BLaER1 treated with 17β-estradiol and CSF1 and Interleukin-3, amounts not matched to agents 10 nM and 100 nM (cell line): ENCODE measurements around the gene DGKE.

Experiments used
- H3K27ac ChIP-seq, 11 experiments: shearing (Covaris generic); formaldehyde crosslinking; 2 replicates each; pipeline ENCODE4 v1.8.1; 2022
- H3K27me3 ChIP-seq, 11 experiments: shearing (Covaris generic); formaldehyde crosslinking; 2 replicates each; pipeline ENCODE4 v1.8.1; 2022
- H3K36me3 ChIP-seq, 11 experiments: shearing (Covaris generic); formaldehyde crosslinking; 2 replicates each; pipeline ENCODE4 v1.8.1; 2022
- H3K4me1 ChIP-seq, 10 experiments: shearing (Covaris generic); formaldehyde crosslinking; 2 replicates each; pipeline ENCODE4 v1.8.1; 2022
- H3K4me2 ChIP-seq, 11 experiments: shearing (Covaris generic); formaldehyde crosslinking; 2 replicates each; pipeline ENCODE4 v1.8.1; 2022
- H3K4me3 ChIP-seq, 10 experiments: shearing (Covaris generic); formaldehyde crosslinking; 2 replicates each; pipeline ENCODE4 v1.8.1; 2022
- H3K9ac ChIP-seq, 11 experiments: shearing (Covaris generic); formaldehyde crosslinking; 2 replicates each; pipeline ENCODE4 v1.8.1; 2022
- H3K9me3 ChIP-seq, 11 experiments: shearing (Covaris generic); formaldehyde crosslinking; replicated peaks in 1 of 11; 2 replicates each; pipeline ENCODE4 v1.8.1; 2022
- H4K20me1 ChIP-seq, 11 experiments: shearing (Covaris generic); formaldehyde crosslinking; 2 replicates each; pipeline ENCODE4 v1.8.1; 2022
- Cebpa-rat ChIP-seq, 11 experiments: shearing (Covaris generic); IDR thresholded peaks; 2 replicates each; pipeline ENCODE4 v1.8.1; 2022

DGKE gene

DNA sequence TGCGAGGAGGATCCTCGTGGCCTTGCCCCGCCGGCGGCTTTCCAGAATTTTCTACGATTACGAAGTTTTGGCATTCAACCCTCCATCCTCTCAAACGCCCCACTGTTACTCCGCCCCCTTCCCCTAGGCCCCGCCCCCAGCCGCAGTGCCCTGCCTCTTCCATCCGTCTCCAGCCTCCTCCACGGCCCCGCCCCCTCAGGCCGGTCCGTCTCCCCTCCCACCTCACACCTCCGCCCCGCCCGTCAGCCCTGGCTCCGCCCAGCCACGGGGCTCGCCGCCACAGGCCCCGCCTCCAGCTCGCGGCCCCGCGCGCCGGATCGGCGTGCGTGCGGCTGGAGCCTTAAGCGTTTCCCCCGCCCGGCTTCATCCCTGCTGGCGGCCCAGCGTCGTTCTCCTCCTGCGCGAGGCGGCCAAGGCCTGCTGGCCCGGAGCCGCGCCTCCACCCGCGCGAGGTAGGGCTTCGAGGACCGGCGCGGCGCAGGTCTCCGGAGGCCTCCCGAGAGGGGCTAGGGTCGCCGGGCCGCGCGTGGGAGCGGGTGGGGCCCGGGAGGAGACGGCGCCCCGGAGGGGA lies at the start of gene DGKE, which contains the start of gene C17orf67:
TSS of gene DGKE (plus strand) at position 343 of the 571 bp plus-strand sequence. CDS start 645 bp downstream, outside the sequence.
TSS of gene C17orf67 (minus strand) at position 112 of the 571 bp plus-strand sequence. CDS start 18,110 bp downstream, outside the sequence.
- Histone ChIP-seq H3K27ac (peak within 1 kb of the TSS; percentile 64 to 92 (median 89)), H4K20me1 (peaks cover 20 to 82% (median 60%) of the 10 kb centered on the region in 11 experiments; a peak in 20 of 22 replicates), H3K4me3 (peak within 1 kb of the TSS; percentile 67 to 94 (median 86)), H3K36me3 (peaks cover 4 to 59% (median 39%) of the 10 kb centered on the region in 11 experiments; a peak in 20 of 22 replicates), H3K4me1 (peaks cover 49 to 63% (median 58%) of the 10 kb centered on the region in 10 experiments), H3K27me3 (no peaks in the 10 kb centered on the region), H3K9me3 (no peaks in the 10 kb centered on the region), H3K4me2 (peak within 1 kb of the TSS; percentile 87 to 98 (median 93)), H3K9ac (peak within 1 kb of the TSS; percentile 83 to 93 (median 87))
- no peak for TF ChIP-seq Cebpa-rat (IDR thresholded peaks at IDR 0.05)

- no peak overlapping the region for H3K4me3 ChIP-seq
- peak overlapping the region in 10 of 11 experiments; percentile 70 to 93 (median 85); a peak in 18 of 22 replicates for H3K27ac ChIP-seq
- peak overlapping the region in 8 of 11 experiments; percentile 13 to 71 (median 66); a peak in 13 of 22 replicates for H3K9ac ChIP-seq
- H3K4me2 ChIP-seq: peak overlapping the region; percentile 46 to 73 (median 63); a peak in 21 of 22 replicates
- no peaks in the 10 kb centered on the region for H3K27me3 ChIP-seq
- TF ChIP-seq Cebpa-rat (IDR thresholded peaks at IDR 0.05): no peak
- H3K36me3 ChIP-seq: 0 out of 22 replicates have a peak, but pooled peaks cover 0 to 3% (median 0%) of the 10 kb centered on the region in 11 experiments
- peaks cover 54 to 87% (median 80%) of the 10 kb centered on the region in 10 experiments for H3K4me1 ChIP-seq
- H3K9me3 ChIP-seq: peaks cover 0 to 29% (median 16%) of the 10 kb centered on the region in 11 experiments; a peak in 15 of 22 replicates
- no peaks in the 10 kb centered on the region for H4K20me1 ChIP-seq
Observed at GRCh38 chr17:56785405-56785804, 48.5 kb upstream of the DGKE start.

DNA sequence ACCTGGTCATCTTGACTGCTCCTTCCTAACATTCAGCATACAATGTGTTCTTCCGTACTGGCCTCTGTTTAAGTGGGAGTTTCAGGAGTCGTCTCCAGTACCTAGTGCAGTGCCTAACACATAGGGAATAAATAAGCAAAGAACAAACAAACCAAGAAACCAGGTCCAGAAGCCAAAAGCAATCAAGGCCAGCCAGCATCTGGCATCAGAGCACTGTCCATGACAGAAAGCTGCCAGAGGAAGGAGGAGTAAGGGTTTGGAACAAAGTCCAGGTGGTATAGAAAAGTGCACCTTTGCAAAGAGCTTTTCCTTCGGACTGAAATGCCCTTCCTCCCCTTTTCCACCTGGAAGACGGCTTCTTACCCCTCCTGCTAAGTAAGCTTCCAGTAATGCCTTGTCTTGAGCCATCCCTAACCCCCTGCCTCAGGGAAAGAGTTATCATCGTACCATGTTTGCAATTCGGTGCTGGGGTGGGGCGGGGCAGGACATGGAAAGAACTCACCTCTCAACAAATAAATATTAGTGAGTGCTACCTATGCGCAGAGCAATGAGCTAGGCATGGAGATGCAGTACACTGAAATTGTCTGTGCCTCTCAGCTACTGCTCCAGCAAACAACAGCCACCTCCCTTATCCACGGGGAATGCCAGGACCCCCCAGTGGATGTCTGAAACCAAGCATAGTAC lies 47.8 kb upstream of the DGKE start:
- no peaks in the 10 kb centered on the region for H4K20me1 ChIP-seq
- H3K36me3 ChIP-seq: peaks cover 0 to 10% (median 0%) of the 10 kb centered on the region in 11 experiments; a peak in 4 of 22 replicates
- peaks cover 46 to 79% (median 72%) of the 10 kb centered on the region in 10 experiments for H3K4me1 ChIP-seq
- H3K27ac ChIP-seq: peak overlapping the region; percentile 62 to 93 (median 85); a peak in 21 of 22 replicates
- H3K4me3 ChIP-seq: no peak overlapping the region
- H3K9me3 ChIP-seq: peaks cover 0 to 35% (median 18%) of the 10 kb centered on the region in 11 experiments; a peak in 16 of 22 replicates
- H3K9ac ChIP-seq: peak overlapping the region in 8 of 11 experiments; percentile 48 to 71 (median 68); a peak in 16 of 22 replicates
- H3K27me3 ChIP-seq: no peaks in the 10 kb centered on the region
- no peak for TF ChIP-seq Cebpa-rat (IDR thresholded peaks at IDR 0.05)
- peak overlapping the region; percentile 46 to 73 (median 63) for H3K4me2 ChIP-seq

DNA sequence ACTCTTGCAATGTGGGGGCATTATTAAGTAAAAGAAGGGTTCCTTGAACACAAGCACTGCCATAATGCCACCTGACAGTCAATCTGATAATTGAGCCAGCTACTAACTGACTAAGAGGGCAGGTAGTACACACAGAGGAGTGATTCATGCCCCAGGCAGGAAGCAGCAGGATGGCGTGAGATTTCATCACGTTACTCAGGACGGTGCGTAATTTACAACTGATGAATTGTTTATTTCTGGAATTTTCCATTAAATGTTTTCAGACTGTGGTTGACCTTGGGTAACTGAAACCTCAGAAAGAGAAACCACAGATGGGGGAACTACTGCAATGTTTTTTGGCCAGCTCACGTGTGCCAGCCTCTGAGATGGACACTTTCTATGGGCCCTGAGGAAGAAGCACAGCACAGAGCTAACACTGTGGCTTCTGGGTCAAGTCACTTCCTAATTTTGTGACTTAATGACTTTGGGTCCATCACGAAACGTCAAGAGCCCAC lies 46.9 kb upstream of the DGKE start:
- Histone ChIP-seq H3K4me1 (peaks cover 37 to 70% (median 63%) of the 10 kb centered on the region in 10 experiments), H3K4me3 (no peak overlapping the region), H4K20me1 (no peaks in the 10 kb centered on the region), H3K9me3 (peaks cover 0 to 44% (median 25%) of the 10 kb centered on the region in 11 experiments; a peak in 18 of 22 replicates), H3K27me3 (no peaks in the 10 kb centered on the region), H3K27ac (peak overlapping the region; percentile 62 to 93 (median 85); a peak in 21 of 22 replicates), H3K36me3 (peaks cover 0 to 14% (median 4%) of the 10 kb centered on the region in 11 experiments; a peak in 7 of 22 replicates), H3K4me2 (peak overlapping the region; percentile 46 to 73 (median 63)), H3K9ac (peak overlapping the region in 9 of 11 experiments; percentile 39 to 71 (median 67); a peak in 16 of 22 replicates)
- TF ChIP-seq Cebpa-rat (IDR thresholded peaks at IDR 0.05): peak; percentile 65 to 97 (median 89); a peak in 21 of 22 replicates

DNA sequence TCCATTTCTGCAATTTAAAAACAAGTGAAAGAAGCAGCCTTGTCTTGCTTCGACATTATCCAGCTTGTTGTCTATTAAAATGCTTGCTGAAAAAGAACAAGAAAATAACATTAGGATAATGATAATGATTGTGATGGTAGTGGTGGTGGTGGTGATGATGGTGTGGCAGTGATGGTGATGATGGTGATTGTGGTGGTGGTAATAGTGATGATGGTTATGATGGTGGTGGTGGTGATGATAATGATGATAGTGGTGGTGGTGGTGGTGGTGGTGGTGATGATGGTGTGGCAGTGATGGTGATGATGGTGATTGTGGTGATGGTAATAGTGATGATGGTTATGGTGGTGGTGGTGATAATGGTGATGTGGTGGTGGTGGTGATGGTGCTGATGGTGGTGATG lies 41.7 kb upstream of the DGKE start:
- no peak for TF ChIP-seq Cebpa-rat (IDR thresholded peaks at IDR 0.05)
- no peak overlapping the region for H3K27ac ChIP-seq
- H3K9ac ChIP-seq: no peak overlapping the region
- H3K27me3 ChIP-seq: no peaks in the 10 kb centered on the region
- peaks cover 0 to 16% (median 4%) of the 10 kb centered on the region in 11 experiments; a peak in 8 of 22 replicates for H3K36me3 ChIP-seq
- H3K9me3 ChIP-seq: peaks cover 0 to 33% (median 18%) of the 10 kb centered on the region in 11 experiments; a peak in 14 of 22 replicates
- no peak overlapping the region for H3K4me3 ChIP-seq
- H3K4me1 ChIP-seq: peaks cover 14 to 28% (median 26%) of the 10 kb centered on the region in 10 experiments
- no peaks in the 10 kb centered on the region for H4K20me1 ChIP-seq
- H3K4me2 ChIP-seq: no peak overlapping the region

GRCh38 chr17:56793531-56793930 lies 40.4 kb upstream of the DGKE start:
- Histone ChIP-seq H4K20me1 (no peaks in the 10 kb centered on the region), H3K4me3 (no peak overlapping the region), H3K4me1 (peaks cover 5 to 23% (median 17%) of the 10 kb centered on the region in 10 experiments; a peak in 18 of 20 replicates), H3K27me3 (no peaks in the 10 kb centered on the region), H3K27ac (0 out of 22 replicates have a peak overlapping the region, but pooled peaks of 1 of the 11 experiments have one; percentile 9), H3K9ac (no peak overlapping the region), H3K9me3 (peaks cover 0 to 23% (median 15%) of the 10 kb centered on the region in 11 experiments; a peak in 14 of 22 replicates), H3K36me3 (peaks cover 0 to 16% (median 4%) of the 10 kb centered on the region in 11 experiments; a peak in 8 of 22 replicates), H3K4me2 (0 out of 22 replicates have a peak overlapping the region, but pooled peaks of 1 of the 11 experiments have one; percentile 24)
- TF ChIP-seq Cebpa-rat (IDR thresholded peaks at IDR 0.05): no peak

DNA sequence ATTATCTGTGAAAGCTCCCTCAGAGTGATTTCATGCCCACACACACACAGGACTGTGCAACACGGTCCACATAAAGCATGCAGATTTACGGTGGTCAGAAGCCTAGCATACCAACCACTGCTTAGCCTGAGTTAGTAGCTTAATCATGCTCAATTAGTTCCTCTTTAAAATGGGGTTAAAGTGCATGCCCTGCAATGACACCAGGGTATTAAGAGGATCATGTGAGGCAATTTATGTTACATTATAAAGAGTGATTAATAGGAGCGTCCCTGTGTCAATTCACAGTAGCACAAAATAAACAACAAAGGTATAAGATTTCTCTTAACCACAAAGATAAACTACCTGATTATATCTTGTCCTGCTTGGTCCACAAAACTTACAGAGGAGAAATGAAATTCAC lies 40.0 kb upstream of the DGKE start:
- no peak for TF ChIP-seq Cebpa-rat (IDR thresholded peaks at IDR 0.05)
- Histone ChIP-seq H3K4me3 (no peak overlapping the region), H4K20me1 (no peaks in the 10 kb centered on the region), H3K9me3 (peaks cover 0 to 19% (median 15%) of the 10 kb centered on the region in 11 experiments; a peak in 14 of 22 replicates), H3K4me1 (peaks cover 8 to 23% (median 17%) of the 10 kb centered on the region in 10 experiments; a peak in 19 of 20 replicates), H3K27ac (no peak overlapping the region), H3K9ac (no peak overlapping the region), H3K36me3 (peaks cover 0 to 16% (median 4%) of the 10 kb centered on the region in 11 experiments; a peak in 8 of 22 replicates), H3K4me2 (0 out of 22 replicates have a peak overlapping the region, but pooled peaks of 1 of the 11 experiments have one; percentile 24), H3K27me3 (no peaks in the 10 kb centered on the region)

- H3K4me1 ChIP-seq: peaks cover 8 to 19% (median 14%) of the 10 kb centered on the region in 10 experiments; a peak in 19 of 20 replicates
- H3K4me3 ChIP-seq: no peak overlapping the region
- no peak overlapping the region; a peak in 1 of 22 replicates for H3K4me2 ChIP-seq
- peaks cover 0 to 18% (median 15%) of the 10 kb centered on the region in 11 experiments; a peak in 13 of 22 replicates for H3K9me3 ChIP-seq
- no peak for TF ChIP-seq Cebpa-rat (IDR thresholded peaks at IDR 0.05)
- H3K27ac ChIP-seq: no peak overlapping the region
- no peak overlapping the region for H3K9ac ChIP-seq
- H4K20me1 ChIP-seq: no peaks in the 10 kb centered on the region
- H3K36me3 ChIP-seq: peaks cover 0 to 14% (median 4%) of the 10 kb centered on the region in 11 experiments; a peak in 8 of 22 replicates
- no peaks in the 10 kb centered on the region for H3K27me3 ChIP-seq
Observed at GRCh38 chr17:56795221-56795865, 38.6 kb upstream of the DGKE start.
